GM19372 (cell line): ENCODE data around the gene NLRP4.
"Not testable (repeated sequence)": the region's sequence is repeated elsewhere in the genome, so short reads cannot be mapped to it uniquely, and the experiment has no call there.

Source experiments
- ATAC-seq: cut with Tn5 transposase; IDR thresholded peaks from one replicate; pipeline ENCODE4 v1.9.1; 2021; ENCODE audit warnings: mild to moderate bottlenecking, low read depth, moderate library complexity; ENCODE audit not compliant: unreplicated experiment

The NLRP4 gene

DNA sequence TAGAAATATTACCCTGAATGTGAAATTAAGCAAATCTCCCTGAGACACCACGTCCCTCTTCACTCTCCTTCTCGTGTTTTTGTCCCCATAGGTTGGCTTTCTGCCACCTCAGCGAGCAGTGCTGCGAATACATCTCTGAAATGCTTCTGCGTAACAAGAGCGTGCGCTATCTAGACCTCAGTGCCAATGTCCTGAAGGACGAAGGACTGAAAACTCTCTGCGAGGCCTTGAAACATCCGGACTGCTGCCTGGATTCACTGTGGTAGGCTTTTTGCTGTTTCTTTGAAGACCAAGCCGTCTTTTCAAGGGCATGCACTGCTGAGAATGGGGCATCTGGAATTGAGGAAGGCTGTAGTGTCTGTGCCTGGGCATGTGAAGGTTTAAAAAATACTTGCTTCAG, 34.4 kb downstream of the NLRP4 start:
- ATAC-seq = no peak

- no peak for ATAC-seq
These were observed 40.9 kb downstream of the NLRP4 start for GRCh38 chr19:55877211-55877610.

- no peak for ATAC-seq
These were observed 46.3 kb downstream of the NLRP4 start for GRCh38 chr19:55882626-55883025.

GRCh38 chr19:55898911-55899310, 62.6 kb downstream of the NLRP4 start:
- ATAC-seq = no peak

- ATAC-seq = no peak
These were observed 65.2 kb downstream of the NLRP4 start for GRCh38 chr19:55901369-55902079.

- no peak for ATAC-seq
These were observed 65.9 kb downstream of the NLRP4 start for GRCh38 chr19:55902080-55902751.

- no peak for ATAC-seq
These were observed 70.9 kb downstream of the NLRP4 start for GRCh38 chr19:55907286-55907685.

DNA sequence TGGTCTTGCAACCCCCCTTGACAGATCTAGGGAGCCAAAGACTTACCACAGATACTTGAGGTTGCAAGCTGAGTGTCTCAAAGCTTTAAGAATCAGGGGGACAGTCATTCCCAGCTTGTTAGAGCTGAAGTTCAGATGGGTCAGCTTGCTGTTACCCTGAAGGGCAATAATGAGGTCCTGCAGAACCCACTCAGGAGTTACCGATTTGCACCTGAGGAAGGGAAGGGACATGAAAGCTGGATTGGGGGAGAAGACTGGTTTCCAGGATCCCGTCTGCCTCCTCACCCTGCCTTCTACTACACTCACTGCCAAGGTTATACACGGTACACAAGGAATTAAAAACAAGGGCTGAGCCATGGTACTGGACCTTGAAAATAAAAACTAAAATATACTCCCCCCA, 71.4 kb downstream of the NLRP4 start:
- no peak for ATAC-seq

GRCh38 chr19:55909801-55910200, 73.5 kb downstream of the NLRP4 start:
- ATAC-seq = no peak

GRCh38 chr19:55912916-55913315, 76.6 kb downstream of the NLRP4 start:
- no peak for ATAC-seq

GRCh38 chr19:55913643-55914268, 77.4 kb downstream of the NLRP4 start:
- ATAC-seq = no peak

DNA sequence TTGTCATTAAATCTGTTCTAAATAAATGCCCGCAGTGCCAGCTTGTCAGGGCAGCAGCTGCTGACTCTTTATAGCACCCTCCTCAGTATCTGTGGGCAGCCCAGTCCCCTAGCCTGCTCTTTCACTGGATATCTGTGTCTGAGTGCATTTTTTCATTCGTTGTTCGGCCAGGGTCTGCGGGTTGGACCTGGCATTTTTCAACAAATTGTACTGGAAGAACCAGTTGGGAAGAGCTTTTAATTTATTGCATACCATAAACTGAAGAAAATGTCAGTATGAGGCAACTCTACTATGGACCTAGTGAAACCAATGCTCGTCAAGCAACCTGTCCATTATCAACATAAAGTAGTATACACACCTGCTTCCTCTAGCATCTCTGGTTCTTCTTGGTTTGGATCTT, 87.2 kb downstream of the NLRP4 start:
- no peak for ATAC-seq

DNA sequence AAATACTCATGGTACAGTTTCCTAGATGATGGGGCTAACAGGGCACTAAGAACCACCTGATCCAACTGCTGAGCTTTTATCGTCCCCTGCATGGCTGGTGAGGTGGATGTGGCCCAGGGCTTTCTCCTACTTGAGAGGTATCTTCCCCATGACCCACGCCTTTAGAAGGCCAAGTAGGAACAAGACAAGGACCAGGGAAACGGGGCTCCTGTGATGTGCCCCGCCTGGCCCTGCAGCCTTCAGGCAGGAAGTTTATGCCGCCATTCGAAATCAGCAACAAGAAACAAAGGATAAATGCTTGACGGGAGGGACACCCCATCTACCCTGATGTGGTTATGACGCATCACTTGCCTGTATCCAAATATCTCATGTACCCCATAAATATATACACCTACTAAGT, 91.7 kb downstream of the NLRP4 start:
- ATAC-seq = no peak

DNA sequence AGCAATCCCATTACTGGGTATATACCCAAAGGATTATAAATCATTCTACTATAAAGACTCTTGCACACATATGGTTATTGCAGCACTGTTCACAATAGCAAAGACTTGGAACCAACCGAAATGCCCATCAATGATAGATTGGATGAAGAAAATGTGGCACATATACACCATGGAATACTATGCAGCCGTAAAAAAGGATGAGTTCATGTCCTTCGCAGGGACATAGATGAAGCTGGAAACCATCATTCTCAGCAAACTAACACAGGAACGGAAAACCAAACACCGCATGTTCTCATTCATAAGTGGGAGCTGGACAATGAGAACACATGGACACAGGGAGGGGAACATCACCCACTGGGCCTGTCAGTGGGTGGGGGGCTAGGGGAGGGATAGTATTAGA, 92.9 kb downstream of the NLRP4 start:
- ATAC-seq = not testable (repeated sequence)

DNA sequence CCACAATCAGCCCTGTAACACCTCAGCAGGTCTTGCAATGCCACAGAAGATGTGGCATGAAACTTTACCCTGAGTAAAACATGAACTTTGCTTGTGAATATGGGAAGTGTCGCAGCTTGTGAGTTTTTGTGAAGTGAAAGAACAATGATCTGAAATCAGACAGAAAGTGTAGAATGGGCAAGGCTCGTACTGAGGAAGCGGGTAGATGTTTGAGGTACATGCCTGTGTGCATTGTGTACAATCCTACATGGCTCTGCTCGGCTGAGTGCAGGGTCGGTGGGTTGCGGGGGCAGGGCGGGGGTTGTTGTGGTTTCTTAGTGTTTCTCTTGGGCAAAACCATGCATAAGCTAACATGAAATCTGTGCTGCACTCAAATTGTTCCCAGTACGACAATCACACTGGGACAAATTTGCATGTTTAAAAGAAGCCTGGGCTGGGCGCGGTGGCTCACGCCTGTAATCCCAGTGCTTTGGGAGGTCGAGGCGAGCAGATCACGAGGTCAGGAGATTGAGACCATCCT, 94.7 kb downstream of the NLRP4 start:
- no peak for ATAC-seq
